MCF 10A (cell line): Measurements from ENCODE around the gene MYL10. TPM values are rescaled to one million over a fixed set of nuclear protein-coding genes. Genes with fewer than 3 reads are reported as not detected.

Experiments used
- BruUV-seq: library from RNA; stranded (reverse); fragments of 400-500 nt; replicated peaks from 2 replicates; lab custom pipeline; 2021; lab: Mats Ljungman, UMichigan
- CTCF ChIA-PET: fragments of 300-600 bp; sonication (Branson Sonifier 250); formaldehyde crosslinking; extraction: SDS; loops from one replicate; lab custom pipeline; 2021; ENCODE audit warnings: antibody characterized with exemption, inconsistent platforms; lab: Yijun Ruan, JAX
- POLR2A ChIA-PET: fragments of 300-600, 350-650 bp; sonication (Branson Sonifier 250); formaldehyde crosslinking; extraction: SDS; loops from one replicate; lab custom pipeline; 2020; ENCODE audit warnings: antibody characterized with exemption, inconsistent platforms; lab: Yijun Ruan, JAX
- DNase-seq: peaks from one replicate; pipeline ENCODE4 v3.0.0-alpha.2; 2018; ENCODE audit not compliant: unreplicated experiment
- H3K27ac Mint-ChIP-seq: one replicate; pipeline ENCODE4 v1.8.0; 2022; ENCODE audit warnings: mild to moderate bottlenecking, low read depth, mixed read lengths; ENCODE audit not compliant: unreplicated experiment
- H3K27me3 Mint-ChIP-seq: one replicate; pipeline ENCODE4 v1.8.0; 2022; ENCODE audit warnings: mixed read lengths; ENCODE audit not compliant: insufficient read depth, unreplicated experiment
- H3K36me3 Mint-ChIP-seq: one replicate; pipeline ENCODE4 v1.8.0; 2022; ENCODE audit warnings: mild to moderate bottlenecking, moderate library complexity, mixed read lengths; ENCODE audit not compliant: insufficient read depth, unreplicated experiment
- H3K4me1 Mint-ChIP-seq: one replicate; pipeline ENCODE4 v1.8.0; 2022; ENCODE audit warnings: mixed read lengths; ENCODE audit not compliant: insufficient read depth, unreplicated experiment
- H3K4me3 Mint-ChIP-seq: one replicate; pipeline ENCODE4 v1.8.0; 2022; ENCODE audit warnings: mild to moderate bottlenecking, moderate library complexity, mixed read lengths; ENCODE audit not compliant: unreplicated experiment
- H3K9me3 Mint-ChIP-seq: one replicate; pipeline ENCODE4 v1.8.0; 2022; ENCODE audit warnings: mixed read lengths; ENCODE audit not compliant: unreplicated experiment
- CTCF ChIP-seq: fragments of 200-600 bp; IDR thresholded peaks from one replicate; pipeline ENCODE4 v1.8.0; 2022; ENCODE audit warnings: antibody characterized with exemption, mild to moderate bottlenecking; ENCODE audit not compliant: unreplicated experiment
- intact Hi-C: fragments of 100-400 bp; cut with micrococcal nuclease; formaldehyde crosslinking; loops from 2 replicates; pipeline ENCODE4 v1.14.1; 2022
- total RNA-seq: library from RNA; stranded (reverse); gene quantifications from 2 replicates; pipeline ENCODE4 v1.2.3, GENCODE V29; 2022

MYL10 gene
- total RNA-seq, 1 experiment from 2014 or later, result not detected

- CTCF ChIA-PET, result interaction anchor here (0.5 to 3.4 kb wide), 35 partner anchors 11 to 670 kb away, joined by 3 to 16 read pairs (median 4); partner anchors contain the start of gene MYL10
- no TSS peak for BruUV-seq
Observed at GRCh38 chr7:101602484-101603241, 26.4 kb downstream of the MYL10 start.

GRCh38 chr7:101602082-101602481 lies 27.0 kb downstream of the MYL10 start:
- Mint-ChIP-seq H3K36me3 (no peaks in the 10 kb centered on the region), H3K27me3 (no peaks in the 10 kb centered on the region), H3K4me1 (no peaks in the 10 kb centered on the region), H3K27ac (no peak overlapping the region), H3K9me3 (no peaks in the 10 kb centered on the region), H3K4me3 (no peak overlapping the region)
- no peak for DNase-seq
- intact Hi-C loops, result loop anchor here (1.0 to 5.0 kb wide), 3 partner anchors 80 to 634 kb away; no protein-coding TSS in a partner anchor
- no peak for TF ChIP-seq CTCF
- CTCF ChIA-PET, result interaction anchor here (0.6 to 3.4 kb wide), 14 partner anchors 12 to 1512 kb away, joined by 3 to 16 read pairs (median 6); no protein-coding TSS in a partner anchor
- no TSS peak for BruUV-seq
- POLR2A ChIA-PET, result no interaction called here

More at GRCh38 chr7:101602484-101603241, 26.4 kb downstream of the MYL10 start:
- POLR2A ChIA-PET, result no interaction called here
- Mint-ChIP-seq H3K36me3 (no peaks in the 10 kb centered on the region), H3K27ac (no peak overlapping the region), H3K4me3 (no peak overlapping the region), H3K4me1 (no peaks in the 10 kb centered on the region), H3K9me3 (no peaks in the 10 kb centered on the region), H3K27me3 (no peaks in the 10 kb centered on the region)
- peak; percentile 74 for DNase-seq
- intact Hi-C loops, result loop anchor here (1.0 to 5.0 kb wide), 3 partner anchors 80 to 634 kb away; no protein-coding TSS in a partner anchor
- peak; percentile 92 for TF ChIP-seq CTCF

DNA sequence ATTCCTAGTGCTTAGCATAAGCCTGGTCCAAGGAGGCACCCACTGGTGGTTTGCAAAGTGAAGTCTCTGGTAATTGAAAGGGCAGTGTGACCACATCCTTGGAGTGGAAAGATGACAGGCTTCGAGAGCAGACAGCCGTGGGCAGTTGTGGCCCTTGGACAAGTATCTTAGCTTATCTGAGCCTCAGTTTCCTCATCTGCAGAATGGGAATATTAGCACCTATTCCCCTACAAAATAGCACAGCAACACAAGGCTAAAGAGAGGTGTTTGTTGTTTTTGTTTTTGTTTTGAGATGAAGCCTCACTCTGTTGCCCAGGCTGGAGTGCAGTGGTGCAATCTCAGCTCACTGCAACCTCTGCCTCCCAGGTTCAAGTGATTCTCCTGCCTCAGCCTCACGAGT lies 29.3 kb downstream of the MYL10 start:
- no peak for TF ChIP-seq CTCF
- H3K27ac Mint-ChIP-seq, result no peak overlapping the region
- no TSS peak for BruUV-seq
- H3K9me3 Mint-ChIP-seq, result no peaks in the 10 kb centered on the region
- CTCF ChIA-PET, result interaction anchor here (0.6 to 1.5 kb wide), 5 partner anchors 37 to 89 kb away, joined by 3 to 6 read pairs (median 4); no protein-coding TSS in a partner anchor
- H3K4me3 Mint-ChIP-seq, result no peak overlapping the region
- H3K36me3 Mint-ChIP-seq, result no peaks in the 10 kb centered on the region
- H3K4me1 Mint-ChIP-seq, result no peaks in the 10 kb centered on the region
- POLR2A ChIA-PET, result no interaction called here
- intact Hi-C loops, result loop anchor here (5.0 kb wide), 1 partner anchor 83 kb away; no protein-coding TSS in a partner anchor
- no peak for DNase-seq
- H3K27me3 Mint-ChIP-seq, result no peaks in the 10 kb centered on the region

GRCh38 chr7:101598986-101599771 lies 29.9 kb downstream of the MYL10 start:
- intact Hi-C loops, result no loop called here

More at GRCh38 chr7:101598986-101599771, 29.9 kb downstream of the MYL10 start:
- POLR2A ChIA-PET, result no interaction called here
- TF ChIP-seq CTCF, result no peak
- CTCF ChIA-PET, result interaction anchor here (0.6 to 1.5 kb wide), 5 partner anchors 58 to 491 kb away, joined by 3 to 6 read pairs (median 4); no protein-coding TSS in a partner anchor
- Mint-ChIP-seq H3K4me3 (no peak overlapping the region), H3K4me1 (no peaks in the 10 kb centered on the region), H3K36me3 (no peaks in the 10 kb centered on the region), H3K27ac (no peak overlapping the region), H3K27me3 (no peaks in the 10 kb centered on the region), H3K9me3 (no peaks in the 10 kb centered on the region)
- BruUV-seq, result no TSS peak
- no peak for DNase-seq
